Cardiac muscle cell (in vitro differentiated cells and primary cell): ENCODE measurements around the gene FAM240A. TPM values are rescaled to one million over a fixed set of nuclear protein-coding genes. Genes with fewer than 3 reads are reported as not detected.

ENCODE experiments used
- DNase-seq, 2 donors: peaks; one replicate each; pipeline versions ENCODE4 v3.0.0 to v3.0.0-alpha.2; 2010 to 2017; ENCODE audit warnings: low read depth in 1 of 2, low spot score in 1 of 2
- H3K27ac ChIP-seq: fragments of 200-600 bp; sonication (generic); 2 replicates; pipeline ENCODE4 v1.5.1; 2016
- H3K27me3 ChIP-seq: fragments of 200-600 bp; sonication (generic); 2 replicates; pipeline ENCODE4 v1.6.0; 2016; ENCODE audit warnings: control low read depth
- H3K36me3 ChIP-seq: fragments of 200-600 bp; sonication (generic); 2 replicates; pipeline ENCODE4 v1.5.1; 2016; ENCODE audit warnings: control low read depth
- H3K4me1 ChIP-seq: fragments of 200-600 bp; sonication (generic); 2 replicates; pipeline ENCODE4 v1.8.1; 2017; ENCODE audit warnings: low read depth, mild to moderate bottlenecking, mixed run types
- H3K4me3 ChIP-seq: fragments of 200-600 bp; sonication (generic); 2 replicates; pipeline ENCODE4 v1.5.1; 2016; ENCODE audit warnings: mild to moderate bottlenecking
- H3K9me3 ChIP-seq: fragments of 200-600 bp; sonication (generic); 2 replicates; pipeline ENCODE4 v1.5.1; 2017; ENCODE audit warnings: low read depth, mild to moderate bottlenecking, control low read depth
- polyA plus RNA-seq: library from polyadenylated mRNA; unstranded; fragments of >200 nt; fragmentation: Nextera tagmentation; extraction: Ambion mirVana; gene quantifications from 2 replicates; pipeline ENCODE4 v1.2.1, GENCODE V29; 2016
- total RNA-seq: library from RNA; depleted of rRNA; stranded (reverse); fragments of >200 nt; gene quantifications from 2 replicates; pipeline ENCODE4 v1.2.3, GENCODE V29; 2016
- TF ChIP-seq, protein P1 (sequence below): IDR thresholded peaks from 2 replicates; pipeline ENCODE4 v1.5.1; 2012; ENCODE audit warnings: low read depth, mild to moderate bottlenecking, low read length

FAM240A gene
- not detected in 2 replicates for total RNA-seq
- polyA plus RNA-seq, result not detected in 2 replicates

DNA sequence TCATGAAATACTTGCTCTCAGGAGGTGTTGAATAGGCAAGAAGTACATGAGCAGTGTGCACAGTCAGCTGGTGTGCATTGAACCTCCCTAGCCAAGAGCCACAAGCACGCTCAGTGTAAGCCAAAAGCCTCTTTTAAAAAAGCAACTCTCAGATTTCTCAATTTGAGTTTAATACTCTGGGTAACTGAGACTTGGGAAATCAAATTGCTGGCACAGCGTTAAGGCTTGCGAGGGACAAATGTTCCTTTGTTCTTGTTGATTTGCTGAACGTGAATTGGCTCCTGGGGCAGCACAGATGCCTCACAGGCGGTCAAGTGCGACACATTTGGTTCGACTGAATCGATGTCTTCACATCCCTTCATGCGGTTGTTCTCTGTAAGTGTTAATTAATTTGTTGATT, at the start of gene FAM240A:
TSS of gene FAM240A (plus strand) at position 202 of the 400 bp plus-strand sequence. CDS start at position 361, 159 bp downstream.
- H3K27ac ChIP-seq, result no peak within 1 kb of the TSS
- DNase-seq, result peak in 1 of 2 donors; percentile 53
- H3K4me1 ChIP-seq, result peaks cover 6% of the 10 kb centered on the region
- no peaks in the 10 kb centered on the region for H3K36me3 ChIP-seq
- H3K27me3 ChIP-seq, result no peaks in the 10 kb centered on the region
- TF ChIP-seq, protein P1, sequence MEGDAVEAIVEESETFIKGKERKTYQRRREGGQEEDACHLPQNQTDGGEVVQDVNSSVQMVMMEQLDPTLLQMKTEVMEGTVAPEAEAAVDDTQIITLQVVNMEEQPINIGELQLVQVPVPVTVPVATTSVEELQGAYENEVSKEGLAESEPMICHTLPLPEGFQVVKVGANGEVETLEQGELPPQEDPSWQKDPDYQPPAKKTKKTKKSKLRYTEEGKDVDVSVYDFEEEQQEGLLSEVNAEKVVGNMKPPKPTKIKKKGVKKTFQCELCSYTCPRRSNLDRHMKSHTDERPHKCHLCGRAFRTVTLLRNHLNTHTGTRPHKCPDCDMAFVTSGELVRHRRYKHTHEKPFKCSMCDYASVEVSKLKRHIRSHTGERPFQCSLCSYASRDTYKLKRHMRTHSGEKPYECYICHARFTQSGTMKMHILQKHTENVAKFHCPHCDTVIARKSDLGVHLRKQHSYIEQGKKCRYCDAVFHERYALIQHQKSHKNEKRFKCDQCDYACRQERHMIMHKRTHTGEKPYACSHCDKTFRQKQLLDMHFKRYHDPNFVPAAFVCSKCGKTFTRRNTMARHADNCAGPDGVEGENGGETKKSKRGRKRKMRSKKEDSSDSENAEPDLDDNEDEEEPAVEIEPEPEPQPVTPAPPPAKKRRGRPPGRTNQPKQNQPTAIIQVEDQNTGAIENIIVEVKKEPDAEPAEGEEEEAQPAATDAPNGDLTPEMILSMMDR, result no peak
- H3K9me3 ChIP-seq, result no peaks in the 10 kb centered on the region
- no peak within 1 kb of the TSS for H3K4me3 ChIP-seq

DNA sequence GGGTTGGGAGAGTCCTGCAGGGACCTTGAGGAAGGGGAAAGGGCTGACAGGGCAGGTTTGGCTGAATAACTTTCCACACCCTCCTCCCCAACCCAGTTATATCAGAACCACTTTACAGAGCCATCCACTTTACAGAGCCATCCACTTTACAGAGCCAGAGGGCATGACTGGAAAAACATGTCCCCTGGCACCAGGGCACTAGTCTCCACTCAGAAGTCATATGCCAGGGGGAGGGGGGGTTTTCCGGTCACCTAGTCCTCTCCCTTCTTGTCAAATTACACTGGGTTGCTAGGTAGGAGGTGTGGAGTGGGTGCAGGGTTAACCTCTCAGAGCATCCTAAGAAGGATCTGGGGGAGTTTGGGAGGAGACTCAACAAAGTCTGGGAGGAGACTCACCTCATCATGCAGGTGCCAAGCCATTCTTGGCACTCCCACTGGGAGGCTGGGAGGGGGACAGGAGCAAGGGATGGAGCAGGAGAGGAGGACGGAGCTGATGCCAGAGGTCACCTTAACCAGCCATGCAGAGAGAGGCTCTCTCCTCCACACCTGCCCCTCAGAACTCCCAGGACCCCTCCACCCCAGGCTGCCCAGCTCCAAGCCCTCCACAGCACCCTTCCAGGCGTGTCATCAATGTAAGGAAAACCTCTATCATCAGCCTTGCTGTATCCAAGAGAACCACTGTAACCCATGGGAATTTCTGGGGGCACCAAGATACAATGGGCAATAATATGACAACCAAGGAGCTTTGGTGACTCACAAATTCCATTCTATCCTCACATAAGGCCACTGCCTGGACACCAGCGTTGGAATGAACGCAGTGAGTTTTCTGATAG, 47.9 kb upstream of the FAM240A start:
- TF ChIP-seq, protein P1, result no peak
- no peak for DNase-seq
- no peak overlapping the region for H3K27ac ChIP-seq
- H3K4me1 ChIP-seq, result no peaks in the 10 kb centered on the region
- no peaks in the 10 kb centered on the region for H3K9me3 ChIP-seq
- H3K4me3 ChIP-seq, result no peak overlapping the region
- H3K36me3 ChIP-seq, result no peaks in the 10 kb centered on the region
- H3K27me3 ChIP-seq, result no peaks in the 10 kb centered on the region

DNA sequence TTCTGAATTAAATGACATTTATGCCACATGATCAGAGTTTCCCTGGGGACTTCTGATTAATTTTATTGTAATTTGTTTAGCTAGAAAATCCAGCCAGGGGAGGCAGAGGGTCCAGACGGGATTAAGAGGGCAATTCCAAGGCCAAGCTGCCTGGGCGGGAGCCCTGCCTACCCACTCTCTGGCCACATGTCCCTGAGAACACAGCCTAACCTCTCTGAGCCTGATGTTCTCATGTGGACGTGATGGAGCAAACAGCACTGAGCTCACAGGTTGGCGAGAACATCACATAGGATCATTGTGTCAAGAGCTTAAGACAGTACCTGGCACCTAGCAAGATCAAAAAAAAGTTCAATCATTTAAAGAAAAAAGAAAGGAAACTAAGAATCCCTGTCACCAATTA, 47.2 kb upstream of the FAM240A start:
- no peaks in the 10 kb centered on the region for H3K4me1 ChIP-seq
- no peak for DNase-seq
- no peak overlapping the region for H3K27ac ChIP-seq
- H3K9me3 ChIP-seq, result no peaks in the 10 kb centered on the region
- no peak overlapping the region for H3K4me3 ChIP-seq
- H3K36me3 ChIP-seq, result no peaks in the 10 kb centered on the region
- no peaks in the 10 kb centered on the region for H3K27me3 ChIP-seq
- TF ChIP-seq, protein P1, result no peak

DNA sequence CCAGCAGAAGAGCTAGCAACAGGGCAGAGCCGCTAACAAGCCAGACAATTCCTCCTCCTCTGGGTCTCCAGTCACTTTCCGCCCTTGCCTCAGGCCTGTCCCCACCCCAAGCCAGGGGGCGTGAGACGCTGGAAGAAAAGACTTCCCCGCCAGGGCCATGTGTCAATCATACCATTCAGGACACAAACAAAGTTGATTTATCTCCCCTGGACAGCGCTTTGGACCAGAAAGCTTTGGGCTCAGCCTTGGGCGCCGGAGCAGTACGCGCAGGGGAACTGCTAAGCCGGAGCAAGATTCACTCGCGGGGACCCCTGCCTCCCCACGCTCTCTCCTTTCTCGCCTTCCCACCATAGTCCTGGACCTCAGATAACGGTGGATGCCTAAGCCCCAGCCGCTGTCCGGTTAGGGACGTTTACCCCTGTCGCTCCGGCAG, 46.7 kb upstream of the FAM240A start:
- DNase-seq, result peak in 1 of 2 donors; percentile 33
- Histone ChIP-seq H3K27ac (no peak overlapping the region), H3K4me1 (no peaks in the 10 kb centered on the region), H3K9me3 (no peaks in the 10 kb centered on the region), H3K27me3 (no peaks in the 10 kb centered on the region), H3K4me3 (peak overlapping the region; percentile 36), H3K36me3 (no peaks in the 10 kb centered on the region)
- TF ChIP-seq, protein P1, result no peak

DNA sequence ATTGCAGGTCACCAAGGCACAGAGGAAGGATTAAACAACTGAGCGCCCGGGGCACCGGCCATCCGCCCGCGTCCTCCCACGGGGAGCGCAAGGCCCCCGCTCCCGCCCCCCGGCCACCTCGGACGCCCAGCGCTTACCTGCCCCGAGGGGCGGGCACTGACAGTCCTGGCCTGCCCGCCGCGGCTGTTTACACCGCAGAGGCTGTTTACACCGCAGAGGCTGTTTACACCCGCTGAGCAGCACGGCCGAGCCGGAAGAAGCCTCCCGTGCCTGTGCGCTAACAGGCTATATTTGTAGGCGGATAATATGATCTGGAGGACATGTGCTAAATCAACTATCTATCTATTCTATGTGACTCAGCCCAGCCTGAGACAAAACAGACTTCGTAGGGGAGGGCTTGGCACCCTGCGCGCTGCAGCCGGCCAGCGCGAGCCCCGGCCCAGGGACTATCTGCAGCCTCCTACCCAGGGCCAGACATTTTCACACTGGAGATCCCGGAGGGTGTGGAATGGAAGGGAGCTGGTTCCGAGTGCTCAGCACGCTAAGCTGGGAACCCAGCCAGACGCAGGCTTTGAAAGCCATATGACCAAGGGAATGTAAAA, 46.2 kb upstream of the FAM240A start, which contains the start of gene LRRC2:
TSS of gene LRRC2 (minus strand) at position 263 of the 602 bp plus-strand sequence. CDS start 14,711 bp downstream, outside the sequence.
- H3K36me3 ChIP-seq, result no peaks in the 10 kb centered on the region

More for the DNA sequence above, 46.2 kb upstream of the FAM240A start, which contains the start of gene LRRC2:
- no peaks in the 10 kb centered on the region for H3K4me1 ChIP-seq
- H3K9me3 ChIP-seq, result no peaks in the 10 kb centered on the region
- H3K27me3 ChIP-seq, result no peaks in the 10 kb centered on the region
- TF ChIP-seq, protein P1, result no peak
- H3K4me3 ChIP-seq, result peak within 1 kb of the TSS; percentile 36
- no peak within 1 kb of the TSS for H3K27ac ChIP-seq
- DNase-seq, result peak; percentile 52 to 85
